HG03575 (cell line): ENCODE data around the gene SLC25A29.
"Not testable (repeated sequence)": the region's sequence is repeated elsewhere in the genome, so short reads cannot be mapped to it uniquely, and the experiment has no call there.

Source experiments
- ATAC-seq: cut with Tn5 transposase; IDR thresholded peaks from one replicate; pipeline ENCODE4 v1.9.1; 2021; ENCODE audit not compliant: unreplicated experiment, insufficient number of reproducible peaks, low FRiP score; ENCODE audit errors: extremely low read depth

Gene SLC25A29

GRCh38 chr14:100285913-100286400, 20.3 kb downstream of the SLC25A29 start:
- no peak for ATAC-seq

GRCh38 chr14:100285021-100285912, 21.0 kb downstream of the SLC25A29 start:
- no peak for ATAC-seq

GRCh38 chr14:100283984-100284881, 22.0 kb downstream of the SLC25A29 start:
- no peak for ATAC-seq

GRCh38 chr14:100283436-100283835, 22.8 kb downstream of the SLC25A29 start:
- ATAC-seq, result not testable (repeated sequence)

- no peak for ATAC-seq
Observed at GRCh38 chr14:100282766-100283419, 23.4 kb downstream of the SLC25A29 start.

- ATAC-seq, result no peak
Observed at GRCh38 chr14:100282083-100282350, 24.2 kb downstream of the SLC25A29 start.

GRCh38 chr14:100281286-100282082, 24.8 kb downstream of the SLC25A29 start:
- no peak for ATAC-seq

- ATAC-seq, result no peak
Observed at GRCh38 chr14:100279563-100279962, 26.7 kb downstream of the SLC25A29 start.

GRCh38 chr14:100279133-100279532, 27.1 kb downstream of the SLC25A29 start:
- no peak for ATAC-seq

- ATAC-seq, result no peak
Observed at GRCh38 chr14:100278702-100279101, 27.5 kb downstream of the SLC25A29 start.

GRCh38 chr14:100275214-100275613, 31.0 kb downstream of the SLC25A29 start:
- no peak for ATAC-seq

- ATAC-seq, result no peak
Observed at GRCh38 chr14:100274250-100274649, 32.0 kb downstream of the SLC25A29 start.

GRCh38 chr14:100271247-100271939, 34.9 kb downstream of the SLC25A29 start:
- ATAC-seq, result no peak

GRCh38 chr14:100268591-100269207, 37.5 kb downstream of the SLC25A29 start:
- no peak for ATAC-seq

GRCh38 chr14:100267990-100268389, 38.3 kb downstream of the SLC25A29 start:
- ATAC-seq, result no peak

- ATAC-seq, result no peak
Observed at GRCh38 chr14:100263141-100263540, 43.1 kb downstream of the SLC25A29 start.

GRCh38 chr14:100262545-100262944, 43.7 kb downstream of the SLC25A29 start:
- ATAC-seq, result no peak

GRCh38 chr14:100261621-100262020, 44.6 kb downstream of the SLC25A29 start:
- no peak for ATAC-seq
